H9 (cell line): Measurements from ENCODE around the gene ENKD1. TPM values are rescaled to one million over a fixed set of nuclear protein-coding genes. Genes with fewer than 3 reads are reported as not detected.

Source experiments
- DNase-seq: peaks from one replicate; pipeline ENCODE4 v3.0.0-alpha.2; 2017
- H2AFZ ChIP-seq: one replicate; pipeline ENCODE4 v1.6.1; 2013; ENCODE audit warnings: mild to moderate bottlenecking, low read length, control low read depth, moderate library complexity
- H2AK5ac ChIP-seq: 2 replicates; pipeline ENCODE4 v1.6.1; 2013; ENCODE audit warnings: low read length, control low read depth, mixed read lengths; ENCODE audit not compliant: insufficient read length
- H2BK120ac ChIP-seq: one replicate; pipeline ENCODE4 v1.6.1; 2013; ENCODE audit warnings: low read depth, mild to moderate bottlenecking, low read length, control low read depth, inconsistent platforms; ENCODE audit not compliant: poor library complexity, severe bottlenecking
- H2BK12ac ChIP-seq: 2 replicates; pipeline ENCODE4 v1.6.1; 2013; ENCODE audit warnings: low read length, control low read depth, mixed read lengths, low read depth; ENCODE audit not compliant: insufficient read length
- H2BK15ac ChIP-seq: 2 replicates; pipeline ENCODE4 v1.6.1; 2013; ENCODE audit warnings: low read depth, low read length, control low read depth
- H2BK20ac ChIP-seq: one replicate; pipeline ENCODE4 v1.6.1; 2013; ENCODE audit warnings: low read depth, mild to moderate bottlenecking, low read length, control low read depth, inconsistent platforms; ENCODE audit not compliant: poor library complexity, severe bottlenecking
- H2BK5ac ChIP-seq: 2 replicates; pipeline ENCODE4 v1.6.1; 2013; ENCODE audit warnings: low read length, control low read depth, mixed read lengths; ENCODE audit not compliant: insufficient read length
- H3K14ac ChIP-seq: 2 replicates; pipeline ENCODE4 v1.6.1; 2013; ENCODE audit warnings: low read length, control low read depth; ENCODE audit not compliant: insufficient read depth
- H3K18ac ChIP-seq: 2 replicates; pipeline ENCODE4 v1.6.1; 2013; ENCODE audit warnings: low read depth, mild to moderate bottlenecking, mixed read lengths, low read length, control low read depth; ENCODE audit not compliant: insufficient read length
- H3K23ac ChIP-seq: 2 replicates; pipeline ENCODE4 v1.6.1; 2013; ENCODE audit warnings: low read length, control low read depth, mixed read lengths, low read depth; ENCODE audit not compliant: insufficient read length
- H3K23me2 ChIP-seq: 2 replicates; pipeline ENCODE4 v1.6.1; 2013; ENCODE audit warnings: low read depth, mild to moderate bottlenecking, mixed read lengths, low read length, control low read depth; ENCODE audit not compliant: insufficient read length, poor library complexity, severe bottlenecking
- H3K27ac ChIP-seq: 2 replicates; pipeline ENCODE4 v1.5.1; 2013; ENCODE audit warnings: low read length, control low read depth, mixed read lengths, low read depth; ENCODE audit not compliant: insufficient read length
- H3K27me3 ChIP-seq: 2 replicates; pipeline ENCODE4 v1.6.1; 2013; ENCODE audit warnings: low read length, control low read depth, inconsistent platforms; ENCODE audit not compliant: insufficient read depth
- H3K4ac ChIP-seq: 2 replicates; pipeline ENCODE4 v1.6.1; 2013; ENCODE audit warnings: low read depth, mild to moderate bottlenecking, control low read depth, inconsistent platforms, low read length, moderate library complexity
- H3K4me1 ChIP-seq: 2 replicates; pipeline ENCODE4 v1.6.1; 2013; ENCODE audit warnings: low read length, control low read depth, inconsistent platforms; ENCODE audit not compliant: insufficient read depth
- H3K4me2 ChIP-seq: 2 replicates; pipeline ENCODE4 v1.6.1; 2013; ENCODE audit warnings: low read length, control low read depth, mixed read lengths; ENCODE audit not compliant: insufficient read length, insufficient read depth
- H3K56ac ChIP-seq: 2 replicates; pipeline ENCODE4 v1.6.1; 2013; ENCODE audit warnings: low read depth, mild to moderate bottlenecking, mixed read lengths, low read length, control low read depth; ENCODE audit not compliant: insufficient read length
- H3K79me1 ChIP-seq: 2 replicates; pipeline ENCODE4 v1.6.1; 2013; ENCODE audit warnings: low read depth, mild to moderate bottlenecking, moderate library complexity, low read length, control low read depth, inconsistent platforms; ENCODE audit not compliant: insufficient read depth, poor library complexity, severe bottlenecking
- H3K79me2 ChIP-seq: 2 replicates; pipeline ENCODE4 v1.6.1; 2013; ENCODE audit warnings: low read length, control low read depth, inconsistent platforms; ENCODE audit not compliant: insufficient read depth
- H3K9ac ChIP-seq: 2 replicates; pipeline ENCODE4 v1.6.1; 2013; ENCODE audit warnings: low read length, control low read depth, mixed read lengths; ENCODE audit not compliant: insufficient read length; ENCODE audit errors: extremely low read depth
- H3K9me3 ChIP-seq: one replicate; pipeline ENCODE4 v1.6.1; 2013; ENCODE audit warnings: low read depth, low read length, inconsistent platforms; ENCODE audit not compliant: control insufficient read depth
- H3T11ph ChIP-seq: one replicate; pipeline ENCODE4 v1.6.1; 2013; ENCODE audit warnings: mild to moderate bottlenecking, low read length, control low read depth, inconsistent platforms
- H4K20me1 ChIP-seq: one replicate; pipeline ENCODE4 v1.6.1; 2013; ENCODE audit not compliant: control insufficient read depth, insufficient read length, insufficient read depth
- H4K5ac ChIP-seq: 2 replicates; pipeline ENCODE4 v1.6.1; 2013; ENCODE audit warnings: low read depth, mild to moderate bottlenecking, mixed read lengths, low read length, control low read depth; ENCODE audit not compliant: insufficient read length
- H4K8ac ChIP-seq: replicated peaks from 2 replicates; pipeline ENCODE4 v1.6.1; 2013; ENCODE audit warnings: low read length, control low read depth, mixed read lengths, low read depth; ENCODE audit not compliant: insufficient read length
- H4K91ac ChIP-seq: 2 replicates; pipeline ENCODE4 v1.6.1; 2013; ENCODE audit warnings: low read depth, mild to moderate bottlenecking, moderate library complexity, mixed read lengths, low read length, control low read depth; ENCODE audit not compliant: insufficient read length
- H3K27ac Mint-ChIP-seq, 3 experiments: 2 replicates in 2 of 3; 3 replicates in 1 of 3; pipeline ENCODE4 v1.8.0; 2020 to 2021; ENCODE audit warnings: mixed read lengths in 3 of 3, mild to moderate bottlenecking in 1 of 3, moderate library complexity in 1 of 3
- H3K27me3 Mint-ChIP-seq: 2 replicates; pipeline ENCODE4 v1.8.0; 2021; ENCODE audit warnings: low read depth, mild to moderate bottlenecking, moderate library complexity, mixed read lengths
- H3K36me3 Mint-ChIP-seq, 3 experiments: 2 replicates in 2 of 3; 3 replicates in 1 of 3; pipeline ENCODE4 v1.8.0; 2020 to 2021; ENCODE audit warnings: low read depth in 3 of 3, mixed read lengths in 3 of 3; ENCODE audit not compliant: insufficient read depth in 1 of 3
- H3K4me1 Mint-ChIP-seq, 2 experiments: 2 replicates each; pipeline ENCODE4 v1.8.0; 2020; ENCODE audit warnings: mixed read lengths in 2 of 2
- H3K4me3 Mint-ChIP-seq, 2 experiments: 2 replicates in 1 of 2; 3 replicates in 1 of 2; pipeline ENCODE4 v1.8.0; 2020 to 2021; ENCODE audit warnings: mild to moderate bottlenecking in 2 of 2, mixed read lengths in 2 of 2, moderate library complexity in 1 of 2
- H3K9me3 Mint-ChIP-seq, 2 experiments: 2 replicates in 1 of 2; 3 replicates in 1 of 2; pipeline ENCODE4 v1.8.0; 2020; ENCODE audit warnings: mild to moderate bottlenecking in 2 of 2, mixed read lengths in 2 of 2, moderate library complexity in 1 of 2
- WGBS: extraction: QIAGEN DNeasy Blood & Tissue Kit; methylation state at CpG from one replicate; pipeline ENCODE4 v1.1.7; 2013; ENCODE audit warnings: missing lambda C conversion rate, low lambda C conversion rate, mixed read lengths; ENCODE audit not compliant: insufficient read length; ENCODE audit errors: extremely low coverage; 5-methylcytosine and 5-hydroxymethylcytosine counted together
- total RNA-seq: library from RNA; stranded (reverse); gene quantifications from 2 replicates; pipeline ENCODE4 v1.2.1, GENCODE V29; 2021
- TF ChIP-seq, protein P1 (sequence below): fragments of 200-600 bp; sonication (generic); conservative IDR thresholded peaks from 3 replicates; pipeline ENCODE4 v1.8.0; 2021; ENCODE audit warnings: antibody characterized with exemption, mild to moderate bottlenecking

The ENKD1 gene
- total RNA-seq, 1 experiment from 2014 or later: 9.5 TPM

GRCh38 chr16:67628216-67628615 is 38.3 kb downstream of the ENKD1 start:
- Histone ChIP-seq H3K27me3 (no peaks in the 10 kb centered on the region), H3T11ph (no peak overlapping the region), H3K9me3 (no peaks in the 10 kb centered on the region), H3K79me2 (no peaks in the 10 kb centered on the region), H3K9ac (no peak overlapping the region), H2BK20ac (no peak overlapping the region), H3K4me1 (no peaks in the 10 kb centered on the region), H4K5ac (no peak overlapping the region), H2BK12ac (no peak overlapping the region), H3K14ac (no peak overlapping the region), H3K4me2 (no peak overlapping the region), H3K18ac (no peak overlapping the region), H3K79me1 (no peaks in the 10 kb centered on the region), H4K91ac (no peak overlapping the region), H2AFZ (no peak overlapping the region), H4K20me1 (no peaks in the 10 kb centered on the region), H2AK5ac (no peak overlapping the region), H4K8ac (no peak overlapping the region), H2BK5ac (no peak overlapping the region), H2BK120ac (no peak overlapping the region), H3K27ac (no peak overlapping the region), H2BK15ac (no peak overlapping the region), H3K4ac (no peak overlapping the region), H3K23ac (no peak overlapping the region), H3K56ac (no peak overlapping the region), H3K23me2 (no peaks in the 10 kb centered on the region)
- peaks cover 38 to 84% (median 66%) of the 10 kb centered on the region in 3 experiments for H3K36me3 Mint-ChIP-seq
- no peaks in the 10 kb centered on the region for H3K9me3 Mint-ChIP-seq
- H3K4me1 Mint-ChIP-seq: no peaks in the 10 kb centered on the region
- no CpG with 5 or more reads among the region's 14 CpGs for WGBS
- no peaks in the 10 kb centered on the region for H3K27me3 Mint-ChIP-seq
- TF ChIP-seq, protein P1, sequence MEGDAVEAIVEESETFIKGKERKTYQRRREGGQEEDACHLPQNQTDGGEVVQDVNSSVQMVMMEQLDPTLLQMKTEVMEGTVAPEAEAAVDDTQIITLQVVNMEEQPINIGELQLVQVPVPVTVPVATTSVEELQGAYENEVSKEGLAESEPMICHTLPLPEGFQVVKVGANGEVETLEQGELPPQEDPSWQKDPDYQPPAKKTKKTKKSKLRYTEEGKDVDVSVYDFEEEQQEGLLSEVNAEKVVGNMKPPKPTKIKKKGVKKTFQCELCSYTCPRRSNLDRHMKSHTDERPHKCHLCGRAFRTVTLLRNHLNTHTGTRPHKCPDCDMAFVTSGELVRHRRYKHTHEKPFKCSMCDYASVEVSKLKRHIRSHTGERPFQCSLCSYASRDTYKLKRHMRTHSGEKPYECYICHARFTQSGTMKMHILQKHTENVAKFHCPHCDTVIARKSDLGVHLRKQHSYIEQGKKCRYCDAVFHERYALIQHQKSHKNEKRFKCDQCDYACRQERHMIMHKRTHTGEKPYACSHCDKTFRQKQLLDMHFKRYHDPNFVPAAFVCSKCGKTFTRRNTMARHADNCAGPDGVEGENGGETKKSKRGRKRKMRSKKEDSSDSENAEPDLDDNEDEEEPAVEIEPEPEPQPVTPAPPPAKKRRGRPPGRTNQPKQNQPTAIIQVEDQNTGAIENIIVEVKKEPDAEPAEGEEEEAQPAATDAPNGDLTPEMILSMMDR: no peak
- no peak for DNase-seq
- H3K4me3 Mint-ChIP-seq: no peak overlapping the region
- peak overlapping the region in 1 of 3 experiments; percentile 76; a peak in 4 of 7 replicates for H3K27ac Mint-ChIP-seq
